Cardiac muscle cell (in vitro differentiated cells and primary cell): ENCODE data around the gene DLGAP4. TPM values are rescaled to one million over a fixed set of nuclear protein-coding genes. Genes with fewer than 3 reads are reported as not detected.
"Not testable (repeated sequence)": the region's sequence is repeated elsewhere in the genome, so short reads cannot be mapped to it uniquely, and the experiment has no call there.

Experiments
- DNase-seq, 2 donors: peaks; one replicate each; pipeline versions ENCODE4 v3.0.0 to v3.0.0-alpha.2; 2010 to 2017; ENCODE audit warnings: low read depth in 1 of 2, low spot score in 1 of 2
- H3K27ac ChIP-seq: fragments of 200-600 bp; sonication (generic); 2 replicates; pipeline ENCODE4 v1.5.1; 2016
- H3K27me3 ChIP-seq: fragments of 200-600 bp; sonication (generic); 2 replicates; pipeline ENCODE4 v1.6.0; 2016; ENCODE audit warnings: control low read depth
- H3K36me3 ChIP-seq: fragments of 200-600 bp; sonication (generic); 2 replicates; pipeline ENCODE4 v1.5.1; 2016; ENCODE audit warnings: control low read depth
- H3K4me1 ChIP-seq: fragments of 200-600 bp; sonication (generic); 2 replicates; pipeline ENCODE4 v1.8.1; 2017; ENCODE audit warnings: low read depth, mild to moderate bottlenecking, mixed run types
- H3K4me3 ChIP-seq: fragments of 200-600 bp; sonication (generic); 2 replicates; pipeline ENCODE4 v1.5.1; 2016; ENCODE audit warnings: mild to moderate bottlenecking
- H3K9me3 ChIP-seq: fragments of 200-600 bp; sonication (generic); 2 replicates; pipeline ENCODE4 v1.5.1; 2017; ENCODE audit warnings: low read depth, mild to moderate bottlenecking, control low read depth
- polyA plus RNA-seq: library from polyadenylated mRNA; unstranded; fragments of >200 nt; fragmentation: Nextera tagmentation; extraction: Ambion mirVana; gene quantifications from 2 replicates; pipeline ENCODE4 v1.2.1, GENCODE V29; 2016
- total RNA-seq: library from RNA; depleted of rRNA; stranded (reverse); fragments of >200 nt; gene quantifications from 2 replicates; pipeline ENCODE4 v1.2.3, GENCODE V29; 2016
- TF ChIP-seq, protein P1 (sequence below): IDR thresholded peaks from 2 replicates; pipeline ENCODE4 v1.5.1; 2012; ENCODE audit warnings: low read depth, mild to moderate bottlenecking, low read length

DLGAP4 gene
- total and polyA plus RNA-seq, 2 experiments from 2014 or later, result 45.7 to 51.6 TPM

DNA sequence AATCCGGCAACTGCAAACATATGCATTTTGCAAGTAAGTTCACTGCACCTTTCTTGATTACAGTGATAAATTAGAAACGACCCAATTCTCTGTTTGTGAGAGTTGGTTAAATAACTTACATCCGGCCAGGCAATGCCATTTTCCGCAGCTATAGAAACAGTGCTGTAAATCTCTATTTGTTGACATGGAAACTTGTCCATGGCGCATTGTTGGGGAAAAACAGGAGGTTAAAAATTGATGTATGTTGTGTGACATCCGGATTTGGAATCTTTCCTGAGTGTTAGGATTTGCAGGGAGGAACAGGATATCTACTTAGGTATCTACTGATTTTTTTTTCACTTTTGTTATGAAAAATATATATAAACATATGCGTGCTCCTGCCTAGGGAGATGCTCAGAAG, 66.5 kb downstream of the DLGAP4 start:
- Histone ChIP-seq H3K4me3 (no peak overlapping the region), H3K27ac (no peak overlapping the region), H3K27me3 (no peaks in the 10 kb centered on the region), H3K36me3 (no peaks in the 10 kb centered on the region), H3K4me1 (no peaks in the 10 kb centered on the region), H3K9me3 (no peaks in the 10 kb centered on the region)
- TF ChIP-seq, protein P1, sequence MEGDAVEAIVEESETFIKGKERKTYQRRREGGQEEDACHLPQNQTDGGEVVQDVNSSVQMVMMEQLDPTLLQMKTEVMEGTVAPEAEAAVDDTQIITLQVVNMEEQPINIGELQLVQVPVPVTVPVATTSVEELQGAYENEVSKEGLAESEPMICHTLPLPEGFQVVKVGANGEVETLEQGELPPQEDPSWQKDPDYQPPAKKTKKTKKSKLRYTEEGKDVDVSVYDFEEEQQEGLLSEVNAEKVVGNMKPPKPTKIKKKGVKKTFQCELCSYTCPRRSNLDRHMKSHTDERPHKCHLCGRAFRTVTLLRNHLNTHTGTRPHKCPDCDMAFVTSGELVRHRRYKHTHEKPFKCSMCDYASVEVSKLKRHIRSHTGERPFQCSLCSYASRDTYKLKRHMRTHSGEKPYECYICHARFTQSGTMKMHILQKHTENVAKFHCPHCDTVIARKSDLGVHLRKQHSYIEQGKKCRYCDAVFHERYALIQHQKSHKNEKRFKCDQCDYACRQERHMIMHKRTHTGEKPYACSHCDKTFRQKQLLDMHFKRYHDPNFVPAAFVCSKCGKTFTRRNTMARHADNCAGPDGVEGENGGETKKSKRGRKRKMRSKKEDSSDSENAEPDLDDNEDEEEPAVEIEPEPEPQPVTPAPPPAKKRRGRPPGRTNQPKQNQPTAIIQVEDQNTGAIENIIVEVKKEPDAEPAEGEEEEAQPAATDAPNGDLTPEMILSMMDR, result no peak
- no peak for DNase-seq

DNA sequence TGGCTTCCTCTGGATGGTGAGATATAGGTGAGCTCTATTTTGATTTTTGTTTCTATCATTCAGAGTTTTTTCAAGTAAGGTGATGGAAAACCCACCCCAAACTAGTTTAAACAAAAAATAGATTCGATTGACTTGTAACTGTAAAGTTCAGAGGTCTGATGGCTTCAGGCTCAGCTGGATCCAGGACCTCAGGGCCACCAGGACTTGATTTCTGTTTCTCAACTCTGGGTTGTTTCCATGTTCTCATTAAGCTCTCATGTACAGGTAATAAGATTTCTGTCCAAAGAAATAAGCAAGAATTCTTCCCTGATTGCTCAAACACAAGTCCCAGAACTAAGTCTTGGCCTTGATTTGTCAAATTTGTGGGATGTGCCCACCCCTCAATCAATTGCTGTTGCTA, 67.0 kb downstream of the DLGAP4 start:
- Histone ChIP-seq H3K9me3 (no peaks in the 10 kb centered on the region), H3K27me3 (no peaks in the 10 kb centered on the region)
- TF ChIP-seq, protein P1, result no peak

DNA sequence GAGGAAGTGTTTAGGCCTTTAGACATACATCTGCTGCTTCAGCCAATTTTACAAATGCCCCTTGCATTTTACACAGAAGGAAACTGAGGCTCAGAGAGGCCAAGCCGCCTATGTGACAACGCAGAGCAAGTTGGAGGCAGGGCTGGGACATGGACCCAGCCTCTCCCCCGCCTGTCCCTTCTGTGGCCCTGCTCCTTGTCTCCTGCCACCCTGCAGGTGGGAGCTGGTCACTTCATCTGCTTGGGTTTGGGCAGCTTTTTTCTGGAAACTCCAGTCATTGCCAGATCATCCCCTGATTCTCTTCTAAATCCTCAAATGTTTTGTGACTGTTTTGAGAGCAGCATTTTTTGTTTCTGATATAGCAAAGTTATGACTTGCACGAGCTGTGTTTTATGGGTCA, 68.9 kb downstream of the DLGAP4 start:
- Histone ChIP-seq H3K4me1 (no peaks in the 10 kb centered on the region), H3K9me3 (no peaks in the 10 kb centered on the region), H3K27ac (no peak overlapping the region), H3K36me3 (no peaks in the 10 kb centered on the region), H3K27me3 (no peaks in the 10 kb centered on the region), H3K4me3 (no peak overlapping the region)
- TF ChIP-seq, protein P1, result no peak
- no peak for DNase-seq

More for the DNA sequence above, 67.0 kb downstream of the DLGAP4 start:
- Histone ChIP-seq H3K4me1 (no peaks in the 10 kb centered on the region), H3K27ac (no peak overlapping the region), H3K4me3 (no peak overlapping the region), H3K36me3 (no peaks in the 10 kb centered on the region)
- DNase-seq, result no peak

DNA sequence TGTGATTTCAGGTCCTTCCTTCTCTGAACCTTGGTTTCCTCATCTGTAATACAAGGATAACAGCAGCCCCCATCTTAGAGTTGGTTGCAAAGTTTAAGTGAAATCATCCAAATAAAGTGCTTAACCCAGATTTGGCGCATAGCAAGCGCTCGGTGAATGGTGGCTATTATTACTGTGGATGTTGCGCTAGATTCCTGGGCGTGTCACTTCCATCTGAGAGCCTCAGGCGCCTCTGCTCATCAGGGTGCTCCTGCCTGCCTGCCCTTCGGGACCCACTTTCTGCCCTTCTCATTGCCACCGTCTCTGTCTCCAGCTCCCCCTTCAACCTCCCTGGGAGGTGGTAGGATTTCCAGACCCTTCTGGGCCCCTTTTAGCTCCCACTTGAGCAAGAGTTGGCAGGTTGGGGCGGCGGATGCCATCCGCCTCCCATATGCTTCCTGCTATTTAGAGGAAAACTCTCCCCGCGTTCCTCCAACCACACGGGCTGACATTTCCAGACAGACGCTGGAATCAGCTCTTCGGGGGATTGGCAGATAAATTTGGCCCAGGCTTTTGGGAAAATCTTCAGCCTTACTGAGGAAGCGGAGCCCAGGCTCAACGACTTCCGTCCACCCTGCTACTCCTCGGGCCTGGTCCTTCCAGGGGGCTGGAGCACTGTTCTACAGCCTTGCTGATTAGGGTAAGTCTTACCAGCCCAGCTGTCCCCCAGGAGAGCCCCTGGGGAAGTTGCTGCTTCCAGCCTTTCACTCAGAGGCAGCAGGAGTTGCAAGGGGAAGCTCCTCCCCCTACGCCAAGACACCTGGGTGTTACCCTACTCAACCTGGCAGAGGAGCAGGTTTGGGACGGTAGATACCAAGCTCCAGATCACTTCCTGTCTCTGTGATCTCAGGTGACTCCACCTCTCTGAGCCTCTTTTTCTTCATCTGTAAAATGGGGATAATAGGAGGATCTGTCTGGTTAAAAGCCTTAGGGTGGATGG, 71.5 kb downstream of the DLGAP4 start:
- Histone ChIP-seq H3K27me3 (no peaks in the 10 kb centered on the region), H3K36me3 (no peaks in the 10 kb centered on the region), H3K4me3 (no peak overlapping the region), H3K4me1 (no peaks in the 10 kb centered on the region), H3K27ac (no peak overlapping the region), H3K9me3 (no peaks in the 10 kb centered on the region)
- TF ChIP-seq, protein P1, result no peak
- no peak for DNase-seq

DNA sequence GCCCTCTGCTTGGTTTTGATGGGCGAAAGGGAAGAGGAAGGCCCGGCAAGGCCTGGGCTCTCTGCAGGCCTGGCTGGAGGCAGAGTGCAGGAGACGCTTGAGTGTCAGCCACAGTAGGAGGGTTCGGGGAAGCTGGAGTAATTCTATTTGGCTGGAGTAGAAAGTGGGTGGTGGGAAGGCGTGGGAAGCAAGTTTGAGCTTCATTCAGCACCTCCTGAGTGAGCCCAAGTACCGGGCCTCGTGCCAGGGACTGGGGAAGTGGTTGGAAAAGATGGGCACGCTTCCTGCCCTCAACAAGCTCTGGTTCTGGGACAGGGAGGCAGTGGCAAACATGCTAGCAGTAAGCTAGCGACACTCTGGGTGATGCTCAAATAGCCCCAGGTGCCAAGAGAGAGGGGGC, 72.5 kb downstream of the DLGAP4 start:
- no peaks in the 10 kb centered on the region for H3K9me3 ChIP-seq
- no peak overlapping the region for H3K4me3 ChIP-seq
- TF ChIP-seq, protein P1, result no peak
- no peak for DNase-seq
- H3K27ac ChIP-seq, result no peak overlapping the region
- H3K4me1 ChIP-seq, result no peaks in the 10 kb centered on the region
- no peaks in the 10 kb centered on the region for H3K36me3 ChIP-seq
- H3K27me3 ChIP-seq, result no peaks in the 10 kb centered on the region

DNA sequence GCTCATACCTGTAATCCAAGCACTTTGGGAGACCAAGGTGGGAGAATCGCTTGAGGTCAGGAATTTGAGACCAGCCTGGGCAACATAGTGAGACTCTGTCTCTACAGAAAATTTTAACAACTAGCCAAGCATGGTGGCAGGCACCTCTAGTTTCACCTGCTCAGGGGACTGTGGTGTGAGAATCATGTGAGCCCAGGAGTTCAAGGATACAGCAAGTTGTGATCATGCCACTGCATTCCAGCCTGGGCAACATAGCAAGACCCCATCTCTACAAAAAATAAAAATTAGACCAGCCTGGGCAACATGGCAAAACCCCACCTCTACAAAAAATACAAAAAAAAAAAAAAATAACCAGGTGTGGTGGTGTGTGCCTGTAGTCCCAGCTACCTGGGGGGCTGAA, 73.8 kb downstream of the DLGAP4 start:
- H3K36me3 ChIP-seq, H3K27ac ChIP-seq, DNase-seq, H3K4me1 ChIP-seq, H3K9me3 ChIP-seq, H3K27me3 ChIP-seq, H3K4me3 ChIP-seq: not testable (repeated sequence)
